Hindlimb muscle (tissue), 1 donor: ENCODE data around the gene IQSEC3. TPM values are rescaled to one million over a fixed set of nuclear protein-coding genes. Genes with fewer than 3 reads are reported as not detected.
"Not testable (repeated sequence)": the region's sequence is repeated elsewhere in the genome, so short reads cannot be mapped to it uniquely, and the experiment has no call there.

Source experiments
- DNase-seq: peaks from one replicate; pipeline ENCODE4 v3.0.0-alpha.2; 2013
- polyA plus RNA-seq: library from polyadenylated mRNA; unstranded; fragments of 120-200 nt; gene quantifications from one replicate; pipeline ENCODE4 v1.2.1, GENCODE V29; 2013; ENCODE audit not compliant: insufficient read length

The IQSEC3 gene
- polyA plus RNA-seq, 1 donor = 2.9 TPM

- not testable (repeated sequence) for DNase-seq
Observed at GRCh38 chr12:52902-53734, 13.4 kb upstream of the IQSEC3 start.

GRCh38 chr12:53735-54730 lies 12.5 kb upstream of the IQSEC3 start:
- DNase-seq = no peak

- DNase-seq = no peak
Observed at GRCh38 chr12:54750-55535, 11.6 kb upstream of the IQSEC3 start.

- DNase-seq = no peak
Observed at GRCh38 chr12:56683-57346, 9.8 kb upstream of the IQSEC3 start.

GRCh38 chr12:57539-57938 lies 9.0 kb upstream of the IQSEC3 start:
- DNase-seq = no peak

GRCh38 chr12:58832-59231 lies 7.7 kb upstream of the IQSEC3 start:
- no peak for DNase-seq

- not testable (repeated sequence) for DNase-seq
Observed at GRCh38 chr12:61845-62244, 4.7 kb upstream of the IQSEC3 start.

- not testable (repeated sequence) for DNase-seq
Observed at GRCh38 chr12:65491-66063, 990 bp upstream of the IQSEC3 start.

- DNase-seq = peak; percentile 12
Observed at GRCh38 chr12:66782-67504, 376 bp downstream of the IQSEC3 start.

GRCh38 chr12:69677-70076 lies 3.1 kb downstream of the IQSEC3 start:
- not testable (repeated sequence) for DNase-seq

- not testable (repeated sequence) for DNase-seq
Observed at GRCh38 chr12:70541-70940, 4.0 kb downstream of the IQSEC3 start.

- not testable (repeated sequence) for DNase-seq
Observed at GRCh38 chr12:72018-72417, 5.5 kb downstream of the IQSEC3 start.

- not testable (repeated sequence) for DNase-seq
Observed at GRCh38 chr12:74420-75190, 8.0 kb downstream of the IQSEC3 start.

- not testable (repeated sequence) for DNase-seq
Observed at GRCh38 chr12:75541-75940, 9.0 kb downstream of the IQSEC3 start.

- DNase-seq = not testable (repeated sequence)
Observed at GRCh38 chr12:76102-76501, 9.5 kb downstream of the IQSEC3 start.

GRCh38 chr12:76551-76950 lies 10.0 kb downstream of the IQSEC3 start:
- DNase-seq = not testable (repeated sequence)

GRCh38 chr12:77101-77719 lies 10.6 kb downstream of the IQSEC3 start:
- not testable (repeated sequence) for DNase-seq

- not testable (repeated sequence) for DNase-seq
Observed at GRCh38 chr12:77769-78383, 11.3 kb downstream of the IQSEC3 start.

GRCh38 chr12:78981-79380 lies 12.4 kb downstream of the IQSEC3 start:
- no peak for DNase-seq
